ENCODE measurements around the gene HOXC9. TPM values are rescaled to one million over a fixed set of nuclear protein-coding genes. Genes with fewer than 3 reads are reported as not detected.
A peak's percentile ranks its signal among the peaks of the same experiment; 100 is the strongest.

The HOXC9 gene
- total RNA-seq, 1 donor from 2014 or later: not detected

DNA sequence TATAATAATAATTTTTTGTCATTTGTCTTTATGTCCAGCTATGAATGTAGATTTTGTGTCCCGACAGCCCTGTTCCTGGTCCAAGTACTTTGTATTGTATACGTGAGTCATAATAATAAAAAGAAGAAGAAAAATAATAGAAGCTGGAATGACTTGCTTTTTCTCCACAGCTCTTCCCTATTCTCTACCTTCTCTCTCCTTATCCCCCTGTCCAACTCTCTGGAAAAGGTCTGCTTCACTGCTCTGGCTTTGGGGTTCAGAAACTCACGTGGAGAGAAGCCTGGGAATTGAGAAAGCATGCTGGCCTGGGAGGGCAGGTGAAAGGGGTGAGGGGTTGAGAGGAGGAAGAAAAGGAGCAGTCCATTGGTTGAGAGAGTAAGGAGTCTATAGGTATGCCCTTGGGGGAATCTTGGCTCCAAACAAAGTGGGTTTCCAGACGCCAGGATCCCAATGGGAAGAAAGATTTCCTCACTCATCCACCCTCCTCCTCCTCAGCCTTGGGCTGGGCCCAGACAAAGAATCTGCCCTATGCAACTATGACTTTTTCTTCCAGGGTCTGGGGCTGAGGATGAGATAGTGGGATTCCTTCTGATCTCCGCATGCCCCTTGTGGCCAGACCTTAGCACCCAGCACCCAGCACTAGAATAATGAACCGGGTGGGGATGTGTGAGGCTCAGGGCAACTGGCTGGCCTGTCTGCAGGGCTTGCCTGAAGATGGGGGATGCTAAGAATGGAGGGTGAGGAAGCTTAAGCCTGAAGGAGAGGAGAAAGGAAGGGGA is 12.9 kb downstream of the HOXC9 start:
- no peak for DNase-seq (ENCODE audit: low read depth in 2 of 2)

DNA sequence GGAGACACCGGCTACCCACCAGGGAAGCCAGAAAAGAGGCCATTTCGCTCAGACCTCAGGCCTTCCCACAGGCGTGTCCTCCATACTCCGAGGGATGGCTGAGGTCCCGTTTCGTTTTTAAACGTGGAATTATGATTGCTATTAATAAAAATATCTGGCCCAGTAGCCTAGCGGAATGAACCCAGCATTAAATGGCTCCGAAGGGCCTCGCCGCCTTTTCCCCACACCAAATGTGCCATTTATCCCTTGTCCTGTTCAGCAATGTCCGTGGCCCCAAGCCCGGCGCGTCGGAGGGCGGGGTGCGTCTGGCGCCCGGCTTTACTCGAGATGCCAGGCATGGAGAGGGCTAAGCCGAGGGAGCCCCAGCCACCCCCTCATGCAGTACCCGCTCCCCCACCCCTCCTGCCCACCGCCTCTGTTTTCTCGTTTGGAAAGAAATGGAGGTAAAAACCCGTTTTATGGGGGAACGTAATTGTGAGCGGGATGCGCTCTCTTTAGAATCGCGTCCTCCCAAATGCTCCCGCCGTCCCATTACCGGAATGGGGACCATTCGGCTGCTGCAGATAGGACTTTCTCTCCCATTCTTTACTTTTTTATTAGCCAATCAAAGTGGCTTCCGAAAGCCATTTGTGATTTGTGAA is 14.5 kb downstream of the HOXC9 start:
- DNase-seq (ENCODE audit: low read depth in 2 of 2): no peak

DNA sequence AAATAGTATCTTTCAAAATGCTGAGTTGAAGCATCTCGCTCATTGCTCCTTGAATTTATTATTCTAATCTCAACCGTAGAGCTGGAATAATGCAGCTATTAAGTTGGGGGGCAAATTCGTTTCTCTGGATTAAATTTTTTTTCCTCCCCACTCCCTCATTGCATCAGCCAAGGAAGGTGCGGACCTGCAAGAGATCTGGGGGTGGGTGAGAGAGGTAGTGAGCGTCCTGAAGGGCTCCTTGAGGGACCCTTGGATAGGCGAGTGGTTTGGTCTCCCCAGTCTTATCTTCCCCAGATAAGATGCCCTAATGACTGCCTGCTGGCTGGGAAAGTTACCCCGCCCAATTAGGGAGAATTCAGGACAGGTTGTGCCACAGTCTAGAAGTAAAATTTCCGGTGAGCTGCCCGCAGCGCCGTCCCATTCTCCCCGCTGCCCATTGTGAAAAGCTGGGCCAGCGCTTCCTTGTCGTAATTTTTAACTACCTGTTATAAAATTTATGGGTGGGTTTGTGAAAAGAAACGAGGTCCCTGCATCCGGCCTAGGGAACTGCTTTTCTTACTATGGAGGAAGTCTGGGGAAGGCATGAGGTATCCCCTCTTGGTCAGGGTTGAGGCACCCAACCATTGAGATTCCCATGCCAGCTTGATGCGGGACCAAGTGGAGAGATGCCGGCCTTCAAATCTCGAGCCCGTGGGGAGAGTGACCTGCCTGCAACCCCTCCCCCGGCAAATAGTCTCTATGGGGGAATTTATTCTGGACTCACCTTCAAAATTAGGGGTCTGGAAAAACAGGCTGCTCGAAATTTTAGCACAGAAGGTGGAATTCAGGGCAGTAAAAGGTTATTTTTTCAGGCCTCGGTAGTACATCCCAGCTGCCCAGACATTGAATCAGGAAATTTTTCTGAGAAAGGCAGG is 15.3 kb downstream of the HOXC9 start:
- no peak for DNase-seq (ENCODE audit: low read depth in 2 of 2)

DNA sequence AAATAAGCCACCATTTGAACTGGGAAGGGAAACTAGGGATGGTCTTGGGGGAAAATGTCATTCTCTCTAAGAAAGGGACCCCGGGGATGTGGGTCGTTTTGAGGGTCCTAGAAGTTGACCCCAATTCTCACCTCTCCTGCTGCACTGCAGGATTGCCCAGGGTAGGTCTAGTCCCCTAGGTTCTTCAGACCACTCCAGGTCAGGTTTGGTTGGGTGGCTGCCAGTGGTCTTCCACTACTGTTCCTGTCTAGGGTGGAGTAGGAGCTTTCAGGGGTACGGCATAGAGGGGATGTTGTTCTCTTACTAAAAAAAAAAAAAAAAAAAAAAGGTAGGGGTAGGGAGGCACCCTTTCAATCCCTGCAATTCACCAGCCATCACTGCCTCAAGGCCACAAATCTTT is 16.1 kb downstream of the HOXC9 start:
- no peak for DNase-seq (ENCODE audit: low read depth in 2 of 2)

DNA sequence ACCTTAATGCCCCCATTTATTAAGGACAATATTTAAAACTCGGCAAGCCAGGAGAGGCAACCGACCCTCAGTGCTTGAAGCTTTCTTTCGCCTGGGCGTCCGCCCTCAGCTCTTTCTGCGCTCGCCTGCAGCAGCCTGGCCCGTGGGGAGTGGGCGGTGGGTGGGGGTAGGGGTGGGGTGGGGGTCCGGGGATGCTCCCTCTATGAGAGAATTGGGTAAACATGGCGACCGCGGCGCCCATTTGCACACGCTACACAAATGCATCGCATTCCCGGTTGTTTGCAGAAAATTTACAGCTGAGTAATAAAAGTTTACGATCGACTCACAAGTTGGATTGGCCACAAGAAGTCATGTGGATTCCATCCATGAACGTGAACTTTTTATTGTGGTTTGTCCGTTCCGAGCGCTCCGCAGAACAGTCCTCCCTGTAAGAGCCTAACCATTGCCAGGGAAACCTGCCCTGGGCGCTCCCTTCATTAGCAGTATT is 16.6 kb downstream of the HOXC9 start:
- no peak for DNase-seq (ENCODE audit: low read depth in 2 of 2)

DNA sequence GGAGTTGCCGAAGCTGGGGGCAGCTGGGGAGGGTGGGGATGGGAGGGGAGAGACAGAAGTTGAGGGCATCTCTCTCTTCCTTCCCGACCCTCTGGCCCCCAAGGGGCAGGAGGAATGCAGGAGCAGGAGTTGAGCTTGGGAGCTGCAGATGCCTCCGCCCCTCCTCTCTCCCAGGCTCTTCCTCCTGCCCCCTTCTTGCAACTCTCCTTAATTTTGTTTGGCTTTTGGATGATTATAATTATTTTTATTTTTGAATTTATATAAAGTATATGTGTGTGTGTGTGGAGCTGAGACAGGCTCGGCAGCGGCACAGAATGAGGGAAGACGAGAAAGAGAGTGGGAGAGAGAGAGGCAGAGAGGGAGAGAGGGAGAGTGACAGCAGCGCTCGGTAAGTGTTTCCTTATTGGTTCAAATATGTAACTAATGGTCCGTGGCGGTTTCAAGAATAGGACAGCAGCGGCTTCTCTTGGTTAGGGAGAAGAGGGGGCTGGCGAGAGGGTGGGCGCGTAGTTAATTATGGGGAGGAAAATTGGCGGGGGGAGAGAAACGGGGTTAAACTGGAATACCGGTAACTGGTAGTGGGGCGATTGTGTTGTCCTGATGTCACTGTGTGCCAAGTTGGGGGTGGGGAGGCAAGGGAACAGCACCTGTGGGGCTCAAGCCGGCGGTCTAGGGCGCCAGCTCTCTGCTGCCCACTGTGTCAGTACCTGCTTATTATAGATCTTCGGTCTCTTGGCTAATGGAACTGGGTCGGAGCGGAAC is 17.2 kb downstream of the HOXC9 start:
- no peak for DNase-seq (ENCODE audit: low read depth in 2 of 2)

DNA sequence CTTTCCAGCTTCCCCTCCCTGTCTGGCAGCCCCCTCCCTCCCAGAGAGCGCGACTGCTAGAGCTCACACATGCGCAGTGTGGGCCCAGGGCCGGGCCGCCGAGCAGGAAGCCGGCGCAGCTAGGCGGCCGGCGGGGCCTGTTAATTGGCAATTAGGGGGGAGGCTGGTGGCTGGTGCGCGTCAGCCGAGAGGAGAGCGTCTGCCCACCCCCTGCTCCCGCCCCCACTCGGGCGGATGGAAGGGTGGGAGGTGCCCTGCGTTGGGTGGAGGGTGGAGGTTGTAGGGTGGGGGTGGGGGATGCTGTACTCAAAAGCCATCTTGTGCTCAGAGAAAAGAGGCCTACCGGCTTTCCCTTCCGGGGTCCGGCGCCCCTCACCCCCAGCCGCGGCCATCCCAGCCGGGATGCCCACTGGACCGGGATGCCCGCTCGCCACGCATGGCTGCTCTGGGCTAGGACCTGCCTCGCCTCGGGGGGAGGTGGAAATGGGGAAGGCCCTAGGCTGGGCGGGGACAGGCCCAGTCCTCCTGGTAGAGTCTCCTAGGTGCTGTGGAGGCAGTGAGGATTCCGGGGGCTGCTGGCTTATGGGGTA is 18.0 kb downstream of the HOXC9 start:
- peak; percentile 27 to 31 for DNase-seq (ENCODE audit: low read depth in 2 of 2)

DNA sequence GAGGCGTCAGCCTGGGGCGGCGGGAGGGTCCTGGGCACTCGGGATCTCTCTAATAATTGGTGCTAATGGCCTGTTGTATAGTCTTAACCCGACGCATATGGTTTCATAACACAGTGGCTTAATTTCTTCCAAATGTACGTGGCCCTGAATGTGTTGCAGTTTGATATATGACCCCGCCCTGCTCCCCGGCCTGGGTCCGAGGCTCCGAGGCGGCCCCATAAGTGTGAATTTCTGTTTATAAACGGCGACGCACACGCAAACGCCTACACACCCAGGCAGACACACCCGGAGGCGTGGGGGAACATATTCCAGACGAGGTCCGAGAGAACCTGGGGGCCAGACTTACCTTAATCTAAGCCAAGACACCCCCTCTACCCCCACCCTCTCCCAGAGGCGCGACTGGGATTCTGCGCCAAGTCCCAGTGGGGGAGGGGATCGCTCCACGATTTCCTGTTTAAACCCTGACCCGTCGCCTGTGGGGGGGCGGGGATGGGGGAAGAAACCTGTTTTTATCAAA is 18.6 kb downstream of the HOXC9 start:
- no peak for DNase-seq (ENCODE audit: low read depth in 2 of 2)

DNA sequence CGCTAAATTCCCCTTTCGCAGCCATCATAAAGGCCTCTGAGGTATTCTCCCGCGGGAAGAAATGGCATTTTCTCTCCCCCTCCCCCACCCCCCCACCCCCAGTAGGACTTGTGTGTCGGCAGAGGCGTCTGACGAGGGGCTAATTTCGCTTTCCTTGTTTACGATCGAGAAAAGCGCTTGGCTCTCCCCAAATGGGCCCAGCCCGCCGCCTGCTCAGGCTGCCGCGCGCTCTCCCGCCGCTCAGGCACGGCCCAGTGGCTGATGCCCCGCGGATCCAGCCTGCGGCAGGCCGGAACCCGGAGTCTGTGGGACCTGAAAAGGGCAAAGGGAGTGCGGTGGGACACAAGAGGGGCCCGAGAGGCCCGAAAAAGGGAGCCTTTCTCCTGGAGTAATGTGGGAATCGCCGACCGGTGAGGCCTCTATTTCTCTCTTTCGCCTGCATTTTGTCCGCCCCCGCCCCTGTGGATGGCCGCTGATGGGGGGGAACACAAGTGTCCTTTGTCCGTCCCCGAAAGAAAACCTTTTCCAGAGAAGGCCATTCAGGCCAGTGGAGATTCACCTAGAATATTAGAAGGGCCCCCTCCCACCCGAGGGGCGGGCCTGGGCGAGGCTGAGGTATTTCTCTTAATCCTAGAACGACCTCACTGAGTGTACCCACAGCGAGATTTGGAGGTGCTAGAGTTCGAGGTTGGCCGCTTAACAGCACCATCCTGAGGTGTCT is 19.3 kb downstream of the HOXC9 start:
- no peak for DNase-seq (ENCODE audit: low read depth in 2 of 2)

DNA sequence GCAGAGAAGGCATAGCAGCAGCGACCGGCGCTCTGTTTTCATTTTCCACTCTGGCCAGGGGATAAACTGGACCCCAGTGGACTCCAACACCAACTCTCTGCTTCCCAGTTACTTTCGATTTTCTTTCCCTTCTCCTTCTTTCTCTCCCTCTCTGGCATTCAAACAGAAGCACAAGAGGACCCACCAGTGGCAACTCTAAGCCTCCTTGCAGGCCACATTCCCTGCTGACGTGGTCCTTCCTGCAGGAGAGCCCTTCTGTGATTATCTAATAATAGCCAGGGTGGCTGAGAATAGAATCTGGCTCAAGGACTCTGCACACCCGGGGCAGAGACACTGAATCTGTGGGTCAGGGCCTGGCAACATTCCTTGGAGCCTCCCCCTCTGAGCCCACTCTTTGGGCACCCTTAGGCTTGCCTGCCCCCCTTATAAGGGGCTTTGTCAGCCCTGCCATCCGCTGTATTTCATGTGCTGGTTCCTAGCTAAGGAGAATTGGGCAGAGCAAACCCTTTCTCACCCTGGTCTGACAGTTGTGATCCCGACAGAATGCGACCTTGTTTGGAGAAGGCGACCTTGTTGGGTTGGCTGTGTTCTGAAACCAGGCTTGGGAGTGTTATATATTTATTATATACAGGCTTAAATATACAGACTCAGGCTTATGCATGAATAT is 20.1 kb downstream of the HOXC9 start:
- DNase-seq (ENCODE audit: low read depth in 2 of 2): no peak

DNA sequence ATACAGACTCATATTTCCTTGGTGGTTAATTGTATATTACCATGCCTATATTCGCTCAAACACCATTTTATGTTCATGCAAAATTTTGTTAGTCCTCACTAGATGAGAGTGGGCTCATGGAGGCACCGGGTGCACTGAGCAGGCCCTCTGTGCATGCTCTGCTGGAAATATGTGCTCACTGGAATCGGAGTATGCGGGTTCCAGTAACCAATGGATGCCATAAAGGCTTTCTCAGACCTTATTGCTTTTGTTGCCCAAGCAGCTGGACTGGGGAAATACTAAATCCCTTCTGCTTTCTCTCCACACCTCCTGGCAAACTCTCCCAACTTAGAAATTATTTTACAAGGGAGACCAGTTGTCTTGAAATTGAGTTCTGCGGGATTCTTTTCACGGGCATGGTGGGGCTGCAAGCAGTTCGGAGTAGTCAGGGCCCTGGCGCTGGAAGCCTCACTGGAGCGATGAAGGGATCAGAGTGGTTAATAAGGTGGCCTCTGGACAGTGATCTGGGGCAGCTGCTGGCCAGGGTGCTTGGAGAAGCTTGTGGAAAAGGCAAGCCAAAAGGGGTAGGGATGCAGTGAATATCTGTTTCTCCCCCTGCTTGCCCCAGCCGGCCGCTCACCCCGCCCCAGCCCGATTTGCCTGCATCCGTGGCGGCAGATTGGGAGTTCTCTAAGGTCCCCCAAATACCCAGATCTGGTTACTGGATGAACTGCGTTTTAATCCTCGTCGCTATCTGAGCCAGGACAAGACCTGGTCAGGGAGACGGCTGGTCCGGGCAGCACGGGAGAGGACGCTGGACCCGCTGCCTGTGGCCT is 20.8 kb downstream of the HOXC9 start:
- no peak for DNase-seq (ENCODE audit: low read depth in 2 of 2)

DNA sequence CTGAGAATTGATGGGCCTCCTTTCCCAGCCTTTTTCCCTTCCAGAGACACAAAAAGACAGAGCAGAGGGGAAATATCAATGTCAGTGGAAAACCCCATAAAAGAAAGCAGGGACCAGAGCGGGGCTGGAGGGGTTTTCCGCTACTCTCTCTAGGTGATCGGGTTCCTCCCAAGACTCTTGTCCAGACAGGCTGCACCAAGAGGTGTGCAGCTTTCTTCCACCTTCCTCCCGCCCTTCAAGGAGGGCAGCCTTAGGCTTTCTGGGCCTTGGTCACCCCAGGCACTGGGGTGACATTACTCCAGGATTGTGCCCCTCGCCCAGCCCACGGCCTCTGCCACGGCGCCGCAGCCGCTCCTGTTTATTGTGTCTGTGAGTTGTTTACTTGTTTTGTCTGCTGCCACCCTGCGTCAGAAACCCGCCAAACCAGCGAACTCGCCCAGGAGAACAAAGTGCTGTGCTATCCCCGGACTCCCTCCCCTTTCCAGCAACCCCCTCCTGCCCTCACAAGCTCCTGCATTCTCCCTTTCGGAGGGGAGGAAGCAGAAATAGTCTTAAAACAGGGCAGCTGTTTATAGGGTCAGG is 21.6 kb downstream of the HOXC9 start:
- no peak for DNase-seq (ENCODE audit: low read depth in 2 of 2)

DNA sequence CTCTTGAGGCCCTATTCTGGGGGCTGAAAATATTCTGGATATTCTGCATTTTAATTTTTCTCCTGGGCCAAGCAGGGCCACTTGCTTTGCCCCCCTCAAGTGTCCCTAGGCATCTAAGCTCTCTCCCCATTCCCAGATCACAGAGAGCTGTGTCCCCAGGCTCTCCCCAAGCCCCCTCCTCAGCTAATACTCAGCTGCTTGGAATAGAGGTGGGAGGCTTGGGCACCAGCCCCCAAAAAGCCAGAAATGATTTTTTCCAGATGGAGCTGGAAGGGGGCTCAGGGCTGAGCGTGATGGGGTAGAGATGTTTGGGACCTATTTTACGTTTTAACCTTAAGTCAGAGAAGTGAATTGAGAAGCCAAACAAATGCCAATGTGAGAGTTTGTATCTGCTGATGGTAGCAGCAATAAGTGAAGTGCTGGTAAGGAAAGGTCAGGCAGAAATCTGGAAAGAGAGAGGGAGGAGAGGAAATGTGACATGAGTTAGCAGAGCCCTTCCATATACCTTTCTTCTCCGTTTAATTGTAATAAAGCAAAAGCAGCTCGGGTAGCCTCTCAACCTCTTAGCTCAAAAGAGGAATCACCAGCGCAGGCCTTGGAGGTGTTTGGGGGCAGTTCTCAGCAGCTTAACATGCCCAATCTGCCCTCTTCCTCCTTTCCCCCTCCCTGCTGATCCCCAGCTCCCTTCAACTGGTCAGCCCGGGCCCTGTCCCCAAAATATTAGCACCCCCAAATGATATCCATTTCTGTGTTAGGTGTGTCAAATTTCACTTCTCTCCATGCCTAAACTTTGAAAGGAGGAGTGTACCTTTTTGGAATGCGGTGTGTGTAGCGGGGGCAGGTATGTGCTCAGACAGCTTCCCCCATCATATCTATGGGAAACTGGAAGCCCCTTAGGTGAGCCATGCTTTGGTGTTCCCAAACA is 23.3 kb downstream of the HOXC9 start:
- DNase-seq (ENCODE audit: low read depth in 2 of 2): no peak

DNA sequence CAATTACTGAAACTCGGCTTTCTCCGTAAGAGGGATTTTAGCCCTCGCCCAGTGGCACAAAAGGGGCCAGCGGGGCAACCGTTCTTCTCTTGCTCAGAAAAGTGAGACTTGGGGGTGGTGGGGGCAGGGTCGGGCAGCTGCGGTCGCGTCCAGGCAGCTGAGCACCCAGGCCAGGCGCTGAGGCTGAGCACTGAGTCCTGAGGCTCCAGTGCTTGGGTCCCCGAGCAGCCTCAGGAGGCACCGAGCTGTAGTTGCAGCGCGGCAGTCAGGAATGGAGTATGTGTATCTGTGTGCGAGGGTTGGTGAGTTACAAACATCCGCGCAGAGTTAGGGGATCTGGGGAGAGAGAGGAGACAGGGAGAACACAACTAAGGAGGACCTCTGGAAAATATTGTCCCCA is 24.2 kb downstream of the HOXC9 start:
- DNase-seq (ENCODE audit: low read depth in 2 of 2): no peak

DNA sequence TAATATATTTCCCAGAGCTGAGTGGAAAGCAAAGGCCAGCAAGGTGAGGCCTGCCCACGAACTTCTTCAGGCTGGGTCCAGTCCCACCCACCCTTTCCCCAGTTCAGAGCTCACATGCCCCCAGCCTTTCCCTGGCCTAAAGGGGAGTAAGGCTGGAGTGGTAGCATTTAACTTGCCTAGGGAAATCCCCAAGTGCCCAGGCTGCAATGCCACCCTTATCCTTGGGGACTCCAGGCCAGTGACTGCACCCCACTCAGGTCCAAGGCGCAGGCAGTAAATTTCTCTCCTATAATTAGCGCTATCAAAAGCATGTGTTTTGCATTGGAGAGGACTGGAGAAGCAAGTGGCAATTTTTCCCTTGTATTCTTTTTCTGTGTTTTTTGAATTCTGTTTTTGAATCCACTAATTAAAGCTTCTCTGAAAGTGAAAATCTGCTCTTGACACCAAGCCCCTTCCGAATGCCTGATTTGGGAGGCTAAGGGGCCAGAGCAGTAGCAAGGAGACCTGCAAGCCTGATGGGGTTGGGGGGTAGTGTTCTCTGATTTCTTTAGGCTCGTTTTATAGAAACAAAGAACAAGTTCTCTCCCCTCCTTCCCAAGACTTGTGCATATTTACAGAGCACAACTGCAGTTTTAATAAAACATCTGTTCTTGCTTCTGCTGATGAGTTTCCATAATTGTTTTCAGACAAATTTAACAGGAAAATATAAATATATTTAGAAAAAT is 24.8 kb downstream of the HOXC9 start:
- DNase-seq (ENCODE audit: low read depth in 2 of 2): no peak
